ENCODE results near the gene PORCN.

PORCN gene

GRCh38 chrX:48513670-48514069, 4.9 kb downstream of the PORCN start:
- H3K4me3 ChIP-seq (ENCODE audit: low read length in 2 of 2), result no peak overlapping the region

DNA sequence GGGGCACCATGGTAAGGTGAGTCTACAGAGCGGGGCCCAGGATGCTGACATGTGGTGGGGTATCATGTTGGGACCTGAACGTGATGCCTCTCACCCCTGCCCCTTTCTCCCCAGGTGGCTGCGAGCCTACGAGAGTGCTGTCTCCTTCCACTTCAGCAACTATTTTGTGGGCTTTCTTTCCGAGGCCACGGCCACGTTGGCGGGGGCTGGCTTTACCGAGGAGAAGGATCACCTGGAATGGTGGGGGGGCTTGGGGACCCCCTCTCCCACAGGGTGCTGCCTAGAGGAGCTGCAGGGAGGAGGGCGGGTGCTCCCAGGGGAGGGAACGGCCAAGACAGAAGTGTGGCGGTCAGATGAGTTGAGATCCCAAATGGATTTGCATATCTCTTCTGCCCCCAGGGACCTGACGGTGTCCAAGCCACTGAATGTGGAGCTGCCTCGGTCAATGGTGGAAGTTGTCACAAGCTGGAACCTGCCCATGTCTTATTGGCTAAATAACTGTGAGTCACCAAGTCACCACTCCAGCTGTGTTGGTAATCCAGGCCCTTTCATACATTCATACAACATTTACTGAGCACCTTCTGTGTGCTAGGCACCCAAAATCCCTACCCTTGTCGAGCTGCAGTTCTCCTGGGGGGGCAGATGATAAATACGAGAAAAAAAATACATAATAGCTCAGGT, 5.5 kb downstream of the PORCN start:
- H3K4me3 ChIP-seq (ENCODE audit: low read length in 2 of 2), result no peak overlapping the region
- no peak overlapping the region for H2BK12ac ChIP-seq (ENCODE audit: low read length)

More at GRCh38 chrX:48513670-48514069, 4.9 kb downstream of the PORCN start:
- Histone ChIP-seq H3K79me1 (ENCODE audit: low read depth, low read length) (no peaks in the 10 kb centered on the region), H2BK12ac (ENCODE audit: low read length) (no peak overlapping the region), H3K4me1 (ENCODE audit: control insufficient read depth in 2 of 2, insufficient read depth in 1 of 2, low read depth in 1 of 2, low read length in 2 of 2) (no peaks in the 10 kb centered on the region), H3K14ac (ENCODE audit: low read length) (no peak overlapping the region), H3K27me3 (ENCODE audit: control insufficient read depth in 3 of 3, insufficient read depth in 3 of 3, low read depth in 1 of 3, low read length in 3 of 3) (no peaks in the 10 kb centered on the region), H2AK5ac (ENCODE audit: low read depth, low read length) (no peak overlapping the region), H3K4ac (ENCODE audit: low read length) (no peak overlapping the region), H3K18ac (ENCODE audit: low read length) (no peak overlapping the region), H3K9ac (ENCODE audit: low read depth, low read length, poor library complexity) (no peak overlapping the region), H3K27ac (replicated peaks; ENCODE audit: low read length) (no peak overlapping the region), H3K9me3 (replicated peaks in 1 of 2; ENCODE audit: control insufficient read depth in 2 of 2, insufficient read depth in 1 of 2, low read depth in 1 of 2, low read length in 2 of 2) (no peaks in the 10 kb centered on the region), H3K23ac (ENCODE audit: low read depth, low read length, poor library complexity) (no peak overlapping the region), H4K91ac (ENCODE audit: low read depth, low read length, poor library complexity) (no peak overlapping the region), H2AFZ (ENCODE audit: low read length) (no peak overlapping the region), H3K4me2 (ENCODE audit: insufficient read depth, low read length, poor library complexity, severe bottlenecking) (no peak overlapping the region), H3K36me3 (replicated peaks in 1 of 2; ENCODE audit: control insufficient read depth in 2 of 2, insufficient read depth in 2 of 2, low read length in 2 of 2) (peaks cover 1 to 3% of the 10 kb centered on the region in 2 donors), H2BK15ac (ENCODE audit: low read length) (no peak overlapping the region), H2BK5ac (ENCODE audit: low read length) (no peak overlapping the region), H4K8ac (ENCODE audit: low read depth, low read length) (no peak overlapping the region), H2BK120ac (ENCODE audit: low read depth, low read length) (no peak overlapping the region)
- DNase-seq (ENCODE audit: low spot score), result no peak
- no CpG with 5 or more reads among the region's 4 CpGs for WGBS, 2 donors (ENCODE audit: extremely low coverage in 2 of 2, insufficient read length in 2 of 2, insufficient replicate concordance in 1 of 2)

DNA sequence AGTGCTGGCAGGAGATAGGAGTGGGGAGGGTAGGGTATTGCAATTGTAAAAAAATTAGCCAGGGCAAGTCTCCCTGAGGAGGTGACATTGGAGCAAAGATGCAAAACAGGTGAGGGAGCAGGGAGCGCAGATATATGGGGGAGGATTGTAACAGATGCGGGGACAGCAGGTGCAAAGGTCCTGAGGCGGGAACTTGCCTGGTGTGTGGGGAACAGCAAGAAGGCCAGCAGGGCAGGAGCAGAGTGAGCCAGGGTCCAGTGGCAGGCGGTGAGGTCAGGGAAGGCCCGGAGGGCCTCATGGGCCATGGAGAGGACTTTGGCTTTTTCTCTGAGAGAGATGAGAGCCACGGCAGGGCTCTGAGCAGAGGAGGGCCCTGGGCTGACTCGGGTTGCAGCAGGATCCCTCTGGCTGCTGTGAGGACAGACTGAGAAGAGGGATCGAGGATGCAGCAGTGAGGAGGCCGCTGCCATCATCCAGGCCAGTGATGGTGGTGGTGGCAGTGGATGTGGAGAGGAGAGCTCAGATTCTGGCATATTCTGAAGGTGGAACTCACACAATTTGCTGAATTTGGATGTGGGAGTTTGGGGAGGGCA, 6.2 kb downstream of the PORCN start:
- Histone ChIP-seq H3K14ac (ENCODE audit: low read length) (no peak overlapping the region), H3K4me1 (ENCODE audit: control insufficient read depth in 2 of 2, insufficient read depth in 1 of 2, low read depth in 1 of 2, low read length in 2 of 2) (no peaks in the 10 kb centered on the region)

More for the DNA sequence above, 5.5 kb downstream of the PORCN start:
- Histone ChIP-seq H3K27me3 (ENCODE audit: control insufficient read depth in 3 of 3, insufficient read depth in 3 of 3, low read depth in 1 of 3, low read length in 3 of 3) (no peaks in the 10 kb centered on the region), H2AFZ (ENCODE audit: low read length) (no peak overlapping the region), H3K36me3 (replicated peaks in 1 of 2; ENCODE audit: control insufficient read depth in 2 of 2, insufficient read depth in 2 of 2, low read length in 2 of 2) (peaks cover 1 to 3% of the 10 kb centered on the region in 2 donors), H3K79me1 (ENCODE audit: low read depth, low read length) (no peaks in the 10 kb centered on the region), H3K9ac (ENCODE audit: low read depth, low read length, poor library complexity) (no peak overlapping the region), H2BK15ac (ENCODE audit: low read length) (no peak overlapping the region), H3K23ac (ENCODE audit: low read depth, low read length, poor library complexity) (no peak overlapping the region), H2AK5ac (ENCODE audit: low read depth, low read length) (no peak overlapping the region), H3K9me3 (replicated peaks in 1 of 2; ENCODE audit: control insufficient read depth in 2 of 2, insufficient read depth in 1 of 2, low read depth in 1 of 2, low read length in 2 of 2) (no peaks in the 10 kb centered on the region), H4K91ac (ENCODE audit: low read depth, low read length, poor library complexity) (no peak overlapping the region), H3K18ac (ENCODE audit: low read length) (no peak overlapping the region), H4K8ac (ENCODE audit: low read depth, low read length) (no peak overlapping the region), H3K4me2 (ENCODE audit: insufficient read depth, low read length, poor library complexity, severe bottlenecking) (no peak overlapping the region), H3K14ac (ENCODE audit: low read length) (no peak overlapping the region), H2BK120ac (ENCODE audit: low read depth, low read length) (no peak overlapping the region), H2BK5ac (ENCODE audit: low read length) (no peak overlapping the region), H3K4ac (ENCODE audit: low read length) (no peak overlapping the region), H3K4me1 (ENCODE audit: control insufficient read depth in 2 of 2, insufficient read depth in 1 of 2, low read depth in 1 of 2, low read length in 2 of 2) (no peaks in the 10 kb centered on the region), H3K27ac (replicated peaks; ENCODE audit: low read length) (no peak overlapping the region)
- no CpG with 5 or more reads among the region's 16 CpGs for WGBS, 2 donors (ENCODE audit: extremely low coverage in 2 of 2, insufficient read length in 2 of 2, insufficient replicate concordance in 1 of 2)
- no peak for DNase-seq (ENCODE audit: low spot score)

DNA sequence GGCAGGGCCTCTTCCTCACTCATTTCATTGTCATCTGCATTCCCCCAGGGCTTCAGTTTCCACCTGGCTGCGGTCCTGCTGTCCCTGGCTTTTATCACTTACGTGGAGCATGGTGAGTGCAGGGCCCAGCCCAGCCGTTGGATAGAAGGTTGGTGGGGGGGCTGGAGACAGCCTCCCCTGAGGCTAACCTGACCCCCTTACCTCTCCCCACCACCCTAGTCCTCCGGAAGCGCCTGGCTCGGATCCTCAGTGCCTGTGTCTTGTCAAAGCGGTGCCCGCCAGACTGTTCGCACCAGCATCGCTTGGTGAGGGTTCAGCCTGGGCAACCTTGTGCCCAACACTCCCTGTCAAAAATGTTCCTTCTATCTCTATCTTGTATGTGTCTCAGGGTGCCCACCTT, 7.0 kb downstream of the PORCN start:
- Histone ChIP-seq H3K18ac (ENCODE audit: low read length) (no peak overlapping the region), H3K14ac (ENCODE audit: low read length) (no peak overlapping the region), H3K79me1 (ENCODE audit: low read depth, low read length) (no peaks in the 10 kb centered on the region), H3K4ac (ENCODE audit: low read length) (no peak overlapping the region), H2BK15ac (ENCODE audit: low read length) (no peak overlapping the region), H2BK12ac (ENCODE audit: low read length) (no peak overlapping the region), H3K4me1 (ENCODE audit: control insufficient read depth in 2 of 2, insufficient read depth in 1 of 2, low read depth in 1 of 2, low read length in 2 of 2) (no peaks in the 10 kb centered on the region), H3K23ac (ENCODE audit: low read depth, low read length, poor library complexity) (no peak overlapping the region), H3K27me3 (ENCODE audit: control insufficient read depth in 3 of 3, insufficient read depth in 3 of 3, low read depth in 1 of 3, low read length in 3 of 3) (no peaks in the 10 kb centered on the region), H4K8ac (ENCODE audit: low read depth, low read length) (no peak overlapping the region), H2BK120ac (ENCODE audit: low read depth, low read length) (no peak overlapping the region), H3K27ac (replicated peaks; ENCODE audit: low read length) (no peak overlapping the region), H3K9ac (ENCODE audit: low read depth, low read length, poor library complexity) (no peak overlapping the region), H2AFZ (ENCODE audit: low read length) (no peak overlapping the region), H4K91ac (ENCODE audit: low read depth, low read length, poor library complexity) (no peak overlapping the region), H3K4me2 (ENCODE audit: insufficient read depth, low read length, poor library complexity, severe bottlenecking) (no peak overlapping the region), H2AK5ac (ENCODE audit: low read depth, low read length) (no peak overlapping the region), H3K9me3 (replicated peaks in 1 of 2; ENCODE audit: control insufficient read depth in 2 of 2, insufficient read depth in 1 of 2, low read depth in 1 of 2, low read length in 2 of 2) (no peaks in the 10 kb centered on the region), H3K4me3 (ENCODE audit: low read length in 2 of 2) (no peak overlapping the region), H2BK5ac (ENCODE audit: low read length) (no peak overlapping the region), H3K36me3 (replicated peaks in 1 of 2; ENCODE audit: control insufficient read depth in 2 of 2, insufficient read depth in 2 of 2, low read length in 2 of 2) (peaks cover 1 to 3% of the 10 kb centered on the region in 2 donors)
- no CpG with 5 or more reads among the region's 10 CpGs for WGBS, 2 donors (ENCODE audit: extremely low coverage in 2 of 2, insufficient read length in 2 of 2, insufficient replicate concordance in 1 of 2)
- DNase-seq (ENCODE audit: low spot score), result no peak

More for the DNA sequence above, 6.2 kb downstream of the PORCN start:
- Histone ChIP-seq H3K18ac (ENCODE audit: low read length) (no peak overlapping the region), H2BK120ac (ENCODE audit: low read depth, low read length) (no peak overlapping the region), H4K8ac (ENCODE audit: low read depth, low read length) (no peak overlapping the region), H4K91ac (ENCODE audit: low read depth, low read length, poor library complexity) (no peak overlapping the region), H2BK12ac (ENCODE audit: low read length) (no peak overlapping the region), H3K9ac (ENCODE audit: low read depth, low read length, poor library complexity) (no peak overlapping the region), H3K27me3 (ENCODE audit: control insufficient read depth in 3 of 3, insufficient read depth in 3 of 3, low read depth in 1 of 3, low read length in 3 of 3) (no peaks in the 10 kb centered on the region), H3K4ac (ENCODE audit: low read length) (no peak overlapping the region), H3K4me3 (ENCODE audit: low read length in 2 of 2) (no peak overlapping the region), H3K27ac (replicated peaks; ENCODE audit: low read length) (no peak overlapping the region), H2BK15ac (ENCODE audit: low read length) (no peak overlapping the region), H2AFZ (ENCODE audit: low read length) (no peak overlapping the region), H3K36me3 (replicated peaks in 1 of 2; ENCODE audit: control insufficient read depth in 2 of 2, insufficient read depth in 2 of 2, low read length in 2 of 2) (peaks cover 1 to 3% of the 10 kb centered on the region in 2 donors), H3K9me3 (replicated peaks in 1 of 2; ENCODE audit: control insufficient read depth in 2 of 2, insufficient read depth in 1 of 2, low read depth in 1 of 2, low read length in 2 of 2) (no peaks in the 10 kb centered on the region), H3K23ac (ENCODE audit: low read depth, low read length, poor library complexity) (no peak overlapping the region), H3K4me2 (ENCODE audit: insufficient read depth, low read length, poor library complexity, severe bottlenecking) (no peak overlapping the region), H3K79me1 (ENCODE audit: low read depth, low read length) (no peaks in the 10 kb centered on the region), H2BK5ac (ENCODE audit: low read length) (no peak overlapping the region), H2AK5ac (ENCODE audit: low read depth, low read length) (no peak overlapping the region)
- WGBS, 2 donors (ENCODE audit: extremely low coverage in 2 of 2, insufficient read length in 2 of 2, insufficient replicate concordance in 1 of 2), result no CpG with 5 or more reads among the region's 9 CpGs
- DNase-seq (ENCODE audit: low spot score), result no peak

Data from neuronal stem cell (in vitro differentiated cells).